HG03439 (cell line): ENCODE measurements around the gene IL4I1.

ENCODE experiments used
- ATAC-seq: cut with Tn5 transposase; IDR thresholded peaks from one replicate; pipeline ENCODE4 v1.9.1; 2021; ENCODE audit warnings: mild to moderate bottlenecking, moderate library complexity; ENCODE audit not compliant: unreplicated experiment

Gene IL4I1

GRCh38 chr19:49854378-49855263 lies 42.1 kb downstream of the IL4I1 start:
- no peak for ATAC-seq

GRCh38 chr19:49853852-49854377 lies 42.8 kb downstream of the IL4I1 start:
- ATAC-seq, result no peak

- no peak for ATAC-seq
These were observed 44.0 kb downstream of the IL4I1 start for GRCh38 chr19:49852631-49853126.

GRCh38 chr19:49851456-49852259 lies 45.0 kb downstream of the IL4I1 start:
- ATAC-seq, result peak; percentile 2

GRCh38 chr19:49850487-49851342 lies 46.0 kb downstream of the IL4I1 start, which contains the start of gene PTOV1:
Gene PTOV1, plus strand, starts transcription at chr19:49851159.
- peak; percentile 78 for ATAC-seq

- no peak for ATAC-seq
These were observed 46.5 kb downstream of the IL4I1 start for GRCh38 chr19:49850221-49850486.

- ATAC-seq, result no peak
These were observed 47.1 kb downstream of the IL4I1 start for GRCh38 chr19:49849433-49850220.

- no peak for ATAC-seq
These were observed 47.7 kb downstream of the IL4I1 start for GRCh38 chr19:49848938-49849337.

- ATAC-seq, result no peak
These were observed 48.7 kb downstream of the IL4I1 start for GRCh38 chr19:49847731-49848696.

- no peak for ATAC-seq
These were observed 50.3 kb downstream of the IL4I1 start for GRCh38 chr19:49846408-49846807.

GRCh38 chr19:49845414-49845813 lies 51.3 kb downstream of the IL4I1 start:
- no peak for ATAC-seq

GRCh38 chr19:49844138-49845095 lies 52.3 kb downstream of the IL4I1 start:
- no peak for ATAC-seq

GRCh38 chr19:49843265-49843664 lies 53.4 kb downstream of the IL4I1 start:
- ATAC-seq, result no peak

GRCh38 chr19:49840736-49841249 lies 55.9 kb downstream of the IL4I1 start:
- no peak for ATAC-seq

- no peak for ATAC-seq
These were observed 56.4 kb downstream of the IL4I1 start for GRCh38 chr19:49840321-49840720.

- no peak for ATAC-seq
These were observed 57.0 kb downstream of the IL4I1 start for GRCh38 chr19:49839713-49840112.
